Esophagus muscularis mucosa (tissue), 4 donors: ENCODE results near the gene CFAP92. TPM values are rescaled to one million over a fixed set of nuclear protein-coding genes. Genes with fewer than 3 reads are reported as not detected.

Source experiments
- small RNA-seq, 3 donors: library from RNA; depleted of rRNA; stranded (forward); fragments of <200 nt; gene quantifications; one replicate each; pipeline ENCODE3, GENCODE V24; 2016
- total RNA-seq, 4 donors: library from RNA; depleted of rRNA; stranded (reverse); fragments of >200 nt; gene quantifications; one replicate each; pipeline versions ENCODE4 v1.1.0 to v1.2.1, GENCODE V29; 2016

The CFAP92 gene
- total RNA-seq, 4 donors from 2014 or later: 0.19 to 1.2 (median 0.47) TPM

Small RNAs within 50 kb of the gene (small RNA-seq; reads per million reads assigned to genes)
- 0 reads per million in 3 donors for gene AC112484.4

Other genes with a start within 250 kb of the CFAP92 start
- gene ACAD9, start 114.5 kb downstream of the CFAP92 start, total RNA-seq: 10 to 100 TPM; 25.6 to 41.6 (median 30.3) TPM
- 10 to 100 TPM in 1 of 4 donors, 1 to 10 TPM in 3; 5.8 to 15.8 (median 7.9) TPM for gene EFCC1, start 7.2 kb upstream of the CFAP92 start, total RNA-seq
- under 1 TPM in 1 of 4 donors, not detected in 3; 0.50 TPM for gene GP9, start 66.7 kb upstream of the CFAP92 start, total RNA-seq
- gene RAB43, start 127.7 kb upstream of the CFAP92 start, total RNA-seq: 10 to 100 TPM in 3 of 4 donors, 1 to 10 TPM in 1; 7.5 to 18.4 (median 17.6) TPM
- gene ISY1, start 167.0 kb upstream of the CFAP92 start, total RNA-seq: 10 to 100 TPM; 15.4 to 26.7 (median 18.4) TPM
- 100 to 1,000 TPM; 395 to 523 (median 469) TPM for gene CNBP, start 189.8 kb upstream of the CFAP92 start, total RNA-seq